ENCODE results near the gene RAB3B. TPM values are rescaled to one million over a fixed set of nuclear protein-coding genes. Genes with fewer than 3 reads are reported as not detected.

Gene RAB3B
- total RNA-seq, 1 experiment from 2014 or later = not detected

DNA sequence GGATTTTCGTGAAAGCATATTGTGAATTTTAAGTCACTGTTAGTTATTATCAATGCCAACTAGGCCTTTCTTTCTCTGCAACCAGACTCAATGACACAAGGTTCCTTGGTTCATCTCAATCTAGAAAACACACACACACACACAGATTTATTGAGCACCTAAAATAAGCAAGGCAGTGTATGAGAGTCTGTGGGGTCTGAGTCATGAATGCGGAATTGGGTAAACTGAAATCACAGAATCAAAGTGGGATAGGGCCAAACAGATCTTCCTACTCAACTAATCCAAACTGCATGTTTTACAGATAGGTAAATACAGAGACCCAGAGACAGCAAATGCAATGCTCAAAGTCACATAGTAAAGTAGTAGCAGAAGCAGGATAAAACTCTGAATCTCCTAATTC lies 63.5 kb downstream of the RAB3B start:
- Histone ChIP-seq H3K4me1 (ENCODE audit: low read length) (no peaks in the 10 kb centered on the region), H3K4me2 (ENCODE audit: low read depth, low read length, poor library complexity, severe bottlenecking) (no peak overlapping the region), H3K9me2 (replicated peaks; ENCODE audit: insufficient read depth, low read length) (no peaks in the 10 kb centered on the region), H3K27ac (ENCODE audit: low read length) (no peak overlapping the region), H3K9ac (ENCODE audit: low read length) (no peak overlapping the region), H3K4me3 (ENCODE audit: low read length) (no peak overlapping the region), H3K36me3 (ENCODE audit: insufficient read depth, low read length) (no peaks in the 10 kb centered on the region), H4K20me1 (ENCODE audit: insufficient read depth, low read depth, low read length) (no peaks in the 10 kb centered on the region), H3K27me3 (ENCODE audit: low read length) (no peaks in the 10 kb centered on the region), H3K79me2 (ENCODE audit: low read length) (no peaks in the 10 kb centered on the region), H3K9me3 (ENCODE audit: low read length) (no peaks in the 10 kb centered on the region), H2AFZ (ENCODE audit: low read length) (no peak overlapping the region)
- DNase-seq = no peak

GRCh38 chr1:51926171-51926812 lies 64.2 kb downstream of the RAB3B start:
- H3K79me2 ChIP-seq (ENCODE audit: low read length) = no peaks in the 10 kb centered on the region
- no peaks in the 10 kb centered on the region for H3K27me3 ChIP-seq (ENCODE audit: low read length)
- DNase-seq = peak; percentile 81
- H3K27ac ChIP-seq (ENCODE audit: low read length) = no peak overlapping the region
- no peak overlapping the region for H3K9ac ChIP-seq (ENCODE audit: low read length)
- H3K4me2 ChIP-seq (ENCODE audit: low read depth, low read length, poor library complexity, severe bottlenecking) = no peak overlapping the region
- H3K9me3 ChIP-seq (ENCODE audit: low read length) = no peaks in the 10 kb centered on the region
- no peaks in the 10 kb centered on the region for H3K4me1 ChIP-seq (ENCODE audit: low read length)
- H3K36me3 ChIP-seq (ENCODE audit: insufficient read depth, low read length) = no peaks in the 10 kb centered on the region
- H3K4me3 ChIP-seq (ENCODE audit: low read length) = no peak overlapping the region
- H3K9me2 ChIP-seq (replicated peaks; ENCODE audit: insufficient read depth, low read length) = no peaks in the 10 kb centered on the region
- no peaks in the 10 kb centered on the region for H4K20me1 ChIP-seq (ENCODE audit: insufficient read depth, low read depth, low read length)
- H2AFZ ChIP-seq (ENCODE audit: low read length) = no peak overlapping the region

DNA sequence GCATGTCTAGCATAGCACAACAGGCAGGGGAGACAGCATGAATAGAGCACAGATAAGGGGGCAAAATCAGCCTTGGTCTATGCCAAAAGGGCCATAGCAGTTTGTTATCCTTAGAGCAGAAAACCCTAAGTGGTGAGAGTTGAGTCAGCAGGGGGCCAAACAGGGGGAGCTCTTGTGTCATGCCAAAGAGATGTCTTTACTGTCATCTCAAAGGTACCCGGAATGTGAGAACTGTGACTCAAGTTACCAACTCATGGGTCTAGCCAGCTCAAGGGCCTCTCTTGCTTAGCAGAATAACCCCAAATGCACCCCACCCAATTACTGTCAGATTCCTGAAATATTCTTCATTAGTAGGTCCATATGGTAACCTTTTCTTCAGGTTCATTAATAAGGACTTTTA lies 66.0 kb downstream of the RAB3B start:
- Histone ChIP-seq H3K9me2 (replicated peaks; ENCODE audit: insufficient read depth, low read length) (no peaks in the 10 kb centered on the region), H3K9me3 (ENCODE audit: low read length) (no peaks in the 10 kb centered on the region), H4K20me1 (ENCODE audit: insufficient read depth, low read depth, low read length) (no peaks in the 10 kb centered on the region), H3K36me3 (ENCODE audit: insufficient read depth, low read length) (no peaks in the 10 kb centered on the region), H3K27ac (ENCODE audit: low read length) (no peak overlapping the region), H3K27me3 (ENCODE audit: low read length) (no peaks in the 10 kb centered on the region), H3K4me2 (ENCODE audit: low read depth, low read length, poor library complexity, severe bottlenecking) (no peak overlapping the region), H3K4me3 (ENCODE audit: low read length) (no peak overlapping the region), H2AFZ (ENCODE audit: low read length) (no peak overlapping the region), H3K9ac (ENCODE audit: low read length) (no peak overlapping the region), H3K79me2 (ENCODE audit: low read length) (no peaks in the 10 kb centered on the region), H3K4me1 (ENCODE audit: low read length) (no peaks in the 10 kb centered on the region)
- DNase-seq = no peak

- no peak overlapping the region for H2AFZ ChIP-seq (ENCODE audit: low read length)
These were observed 68.5 kb downstream of the RAB3B start for GRCh38 chr1:51922040-51922439.

GRCh38 chr1:51920130-51920529 lies 70.4 kb downstream of the RAB3B start:
- Histone ChIP-seq H3K9me2 (replicated peaks; ENCODE audit: insufficient read depth, low read length) (no peaks in the 10 kb centered on the region), H2AFZ (ENCODE audit: low read length) (no peak overlapping the region), H4K20me1 (ENCODE audit: insufficient read depth, low read depth, low read length) (no peaks in the 10 kb centered on the region), H3K79me2 (ENCODE audit: low read length) (no peaks in the 10 kb centered on the region), H3K27me3 (ENCODE audit: low read length) (no peaks in the 10 kb centered on the region), H3K27ac (ENCODE audit: low read length) (no peak overlapping the region), H3K9ac (ENCODE audit: low read length) (no peak overlapping the region), H3K4me2 (ENCODE audit: low read depth, low read length, poor library complexity, severe bottlenecking) (no peak overlapping the region), H3K36me3 (ENCODE audit: insufficient read depth, low read length) (no peaks in the 10 kb centered on the region), H3K4me1 (ENCODE audit: low read length) (no peaks in the 10 kb centered on the region), H3K4me3 (ENCODE audit: low read length) (no peak overlapping the region), H3K9me3 (ENCODE audit: low read length) (no peaks in the 10 kb centered on the region)
- peak; percentile 33 for DNase-seq

More at GRCh38 chr1:51922040-51922439, 68.5 kb downstream of the RAB3B start:
- Histone ChIP-seq H3K9me3 (ENCODE audit: low read length) (no peaks in the 10 kb centered on the region), H3K27me3 (ENCODE audit: low read length) (no peaks in the 10 kb centered on the region), H3K4me1 (ENCODE audit: low read length) (no peaks in the 10 kb centered on the region), H3K27ac (ENCODE audit: low read length) (no peak overlapping the region), H3K4me2 (ENCODE audit: low read depth, low read length, poor library complexity, severe bottlenecking) (no peak overlapping the region), H3K9ac (ENCODE audit: low read length) (no peak overlapping the region), H3K36me3 (ENCODE audit: insufficient read depth, low read length) (no peaks in the 10 kb centered on the region), H4K20me1 (ENCODE audit: insufficient read depth, low read depth, low read length) (no peaks in the 10 kb centered on the region), H3K79me2 (ENCODE audit: low read length) (no peaks in the 10 kb centered on the region), H3K9me2 (replicated peaks; ENCODE audit: insufficient read depth, low read length) (no peaks in the 10 kb centered on the region), H3K4me3 (ENCODE audit: low read length) (no peak overlapping the region)
- peak; percentile 29 for DNase-seq

DNA sequence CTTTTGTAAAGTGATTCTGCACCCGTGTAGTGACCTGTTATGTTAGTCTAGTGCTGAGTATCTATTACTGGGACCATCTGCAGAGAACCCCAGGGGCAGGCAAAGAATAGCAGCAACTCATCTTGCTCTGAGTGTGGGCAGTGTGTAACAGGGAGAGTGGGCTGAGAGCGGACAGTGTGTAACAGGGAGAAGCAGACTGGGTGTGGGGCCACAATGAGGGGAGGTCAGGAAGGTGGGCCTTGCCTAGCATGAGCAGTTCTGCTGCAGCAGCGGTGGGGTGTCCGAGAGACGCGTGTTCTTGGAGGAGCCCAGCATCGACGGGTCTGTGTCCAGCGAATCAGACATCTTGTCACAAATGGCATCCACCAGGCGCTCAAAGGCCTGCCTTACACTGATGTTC lies 70.8 kb downstream of the RAB3B start:
- H3K9me3 ChIP-seq (ENCODE audit: low read length) = no peaks in the 10 kb centered on the region
- no peaks in the 10 kb centered on the region for H3K36me3 ChIP-seq (ENCODE audit: insufficient read depth, low read length)
- no peak overlapping the region for H3K27ac ChIP-seq (ENCODE audit: low read length)
- no peak overlapping the region for H2AFZ ChIP-seq (ENCODE audit: low read length)
- H4K20me1 ChIP-seq (ENCODE audit: insufficient read depth, low read depth, low read length) = no peaks in the 10 kb centered on the region
- H3K27me3 ChIP-seq (ENCODE audit: low read length) = no peaks in the 10 kb centered on the region
- peak; percentile 22 for DNase-seq
- no peak overlapping the region for H3K9ac ChIP-seq (ENCODE audit: low read length)
- H3K4me2 ChIP-seq (ENCODE audit: low read depth, low read length, poor library complexity, severe bottlenecking) = no peak overlapping the region
- H3K4me1 ChIP-seq (ENCODE audit: low read length) = no peaks in the 10 kb centered on the region
- no peaks in the 10 kb centered on the region for H3K9me2 ChIP-seq (replicated peaks; ENCODE audit: insufficient read depth, low read length)
- no peak overlapping the region for H3K4me3 ChIP-seq (ENCODE audit: low read length)
- no peaks in the 10 kb centered on the region for H3K79me2 ChIP-seq (ENCODE audit: low read length)

DNA sequence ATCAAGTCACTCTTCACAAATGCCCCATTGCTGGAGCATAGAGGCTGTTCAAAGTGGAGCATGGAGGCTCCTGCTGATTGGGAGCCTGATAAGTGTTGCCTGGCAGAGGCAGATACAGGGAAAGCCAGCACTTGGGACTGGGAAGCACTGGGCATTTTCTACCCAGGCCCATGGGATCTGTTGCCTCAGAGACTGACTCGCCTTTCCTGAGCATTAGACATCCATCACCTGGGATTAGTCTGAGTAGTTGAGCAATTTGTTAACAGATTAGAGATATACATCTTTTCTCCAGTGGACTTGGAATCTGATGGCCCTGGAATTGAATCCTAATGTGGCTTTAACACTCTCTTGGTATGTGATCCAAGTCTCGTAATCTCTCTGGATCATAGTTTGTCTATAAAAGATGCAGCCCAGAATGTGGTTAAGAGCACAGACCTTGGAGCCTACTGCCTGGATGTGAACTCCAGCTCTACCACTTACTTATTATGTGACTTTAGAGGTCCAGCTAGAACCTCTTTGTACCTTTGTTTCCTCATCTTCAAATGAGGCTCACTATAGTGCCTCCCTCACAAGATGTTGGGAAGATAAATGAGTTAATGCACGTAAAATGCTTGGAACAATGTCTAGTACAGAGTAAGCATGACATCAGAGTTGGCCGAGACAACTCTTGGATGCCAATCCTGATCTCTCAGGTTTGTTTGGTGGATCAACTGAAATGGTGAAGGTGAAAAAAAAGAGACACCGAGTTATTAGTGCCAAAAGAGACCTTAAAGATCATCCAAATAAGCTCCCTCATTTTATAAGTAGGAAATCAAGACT lies 73.7 kb downstream of the RAB3B start:
- DNase-seq = peak; percentile 31

GRCh38 chr1:51915951-51916350 lies 74.5 kb downstream of the RAB3B start:
- Histone ChIP-seq H3K9me2 (replicated peaks; ENCODE audit: insufficient read depth, low read length) (no peaks in the 10 kb centered on the region), H3K27ac (ENCODE audit: low read length) (no peak overlapping the region), H3K4me2 (ENCODE audit: low read depth, low read length, poor library complexity, severe bottlenecking) (no peak overlapping the region), H3K9me3 (ENCODE audit: low read length) (no peaks in the 10 kb centered on the region), H2AFZ (ENCODE audit: low read length) (no peak overlapping the region), H3K4me1 (ENCODE audit: low read length) (no peaks in the 10 kb centered on the region), H3K79me2 (ENCODE audit: low read length) (no peaks in the 10 kb centered on the region), H4K20me1 (ENCODE audit: insufficient read depth, low read depth, low read length) (no peaks in the 10 kb centered on the region), H3K36me3 (ENCODE audit: insufficient read depth, low read length) (no peaks in the 10 kb centered on the region), H3K4me3 (ENCODE audit: low read length) (no peak overlapping the region), H3K27me3 (ENCODE audit: low read length) (no peaks in the 10 kb centered on the region), H3K9ac (ENCODE audit: low read length) (no peak overlapping the region)
- peak; percentile 6 for DNase-seq

More for the DNA sequence above, 73.7 kb downstream of the RAB3B start:
- Histone ChIP-seq H3K4me2 (ENCODE audit: low read depth, low read length, poor library complexity, severe bottlenecking) (no peak overlapping the region), H3K36me3 (ENCODE audit: insufficient read depth, low read length) (no peaks in the 10 kb centered on the region), H3K9me3 (ENCODE audit: low read length) (no peaks in the 10 kb centered on the region), H3K9ac (ENCODE audit: low read length) (no peak overlapping the region), H3K27me3 (ENCODE audit: low read length) (no peaks in the 10 kb centered on the region), H2AFZ (ENCODE audit: low read length) (no peak overlapping the region), H3K9me2 (replicated peaks; ENCODE audit: insufficient read depth, low read length) (no peaks in the 10 kb centered on the region), H4K20me1 (ENCODE audit: insufficient read depth, low read depth, low read length) (no peaks in the 10 kb centered on the region), H3K79me2 (ENCODE audit: low read length) (no peaks in the 10 kb centered on the region), H3K4me1 (ENCODE audit: low read length) (no peaks in the 10 kb centered on the region), H3K4me3 (ENCODE audit: low read length) (no peak overlapping the region), H3K27ac (ENCODE audit: low read length) (no peak overlapping the region)
